Liver (tissue), 9 donors: ENCODE measurements around the gene LAX1. TPM values are rescaled to one million over a fixed set of nuclear protein-coding genes. Genes with fewer than 3 reads are reported as not detected.

Experiments
- DNase-seq: peaks from one replicate; pipeline ENCODE4 v3.0.0-alpha.2; 2017; ENCODE audit warnings: low spot score
- H3K27ac ChIP-seq, 2 donors: one replicate each; pipeline ENCODE4 v1.7.0; 2013; ENCODE audit warnings: inconsistent platforms in 2 of 2, low read length in 2 of 2, control low read depth in 1 of 2, low read depth in 1 of 2, mild to moderate bottlenecking in 1 of 2
- H3K27me3 ChIP-seq, 4 donors: one replicate each; pipeline versions ENCODE4 v1.6.1 to v1.7.0; 2013; ENCODE audit warnings: low read length in 3 of 4, inconsistent platforms in 1 of 4, mild to moderate bottlenecking in 1 of 4, moderate library complexity in 1 of 4; ENCODE audit not compliant: control insufficient read depth in 4 of 4, insufficient read depth in 4 of 4
- H3K36me3 ChIP-seq, 4 donors: one replicate each; pipeline versions ENCODE4 v1.6.1 to v1.7.0; 2013; ENCODE audit warnings: low read length in 3 of 4, mild to moderate bottlenecking in 3 of 4, low read depth in 1 of 4, moderate library complexity in 1 of 4; ENCODE audit not compliant: control insufficient read depth in 4 of 4, insufficient read depth in 3 of 4
- H3K4me1 ChIP-seq, 4 donors: one replicate each; pipeline versions ENCODE4 v1.6.1 to v1.7.0; 2013; ENCODE audit warnings: low read length in 3 of 4, mild to moderate bottlenecking in 3 of 4, moderate library complexity in 1 of 4; ENCODE audit not compliant: control insufficient read depth in 4 of 4, insufficient read depth in 4 of 4
- H3K4me3 ChIP-seq, 3 donors: one replicate each; pipeline versions ENCODE4 v1.6.1 to v1.7.0; 2013; ENCODE audit warnings: low read length in 3 of 3, control low read depth in 1 of 3, low read depth in 1 of 3, mild to moderate bottlenecking in 1 of 3
- H3K9ac ChIP-seq, 2 donors: one replicate each; pipeline ENCODE4 v1.7.0; 2013; ENCODE audit warnings: low read length in 2 of 2, mild to moderate bottlenecking in 2 of 2, moderate library complexity in 2 of 2, control low read depth in 1 of 2, low read depth in 1 of 2
- H3K9me3 ChIP-seq, 4 donors: one replicate each; pipeline versions ENCODE4 v1.6.1 to v1.7.0; 2013; ENCODE audit warnings: low read length in 3 of 4; ENCODE audit not compliant: control insufficient read depth in 4 of 4
- ATF3 ChIP-seq: IDR thresholded peaks from 2 replicates; pipeline ENCODE4 v1.6.1; 2016; ENCODE audit warnings: antibody characterized with exemption
- EGR1 ChIP-seq, 2 donors: IDR thresholded peaks; 2 replicates each; pipeline ENCODE4 v1.6.1; 2016 to 2018; ENCODE audit warnings: antibody characterized with exemption in 2 of 2, low read depth in 2 of 2
- FOXA1 ChIP-seq: IDR thresholded peaks from 2 replicates; pipeline ENCODE4 v1.6.1; 2016; ENCODE audit warnings: antibody characterized with exemption
- FOXA2 ChIP-seq: IDR thresholded peaks from 2 replicates; pipeline ENCODE4 v1.6.1; 2016; ENCODE audit warnings: antibody characterized with exemption
- HNF4A ChIP-seq, 2 donors: conservative IDR thresholded peaks; 2 replicates each; pipeline ENCODE4 v1.6.1; 2016; ENCODE audit warnings: antibody characterized with exemption in 2 of 2, mild to moderate bottlenecking in 2 of 2
- JUND ChIP-seq, 2 donors: IDR thresholded peaks; 2 replicates each; pipeline ENCODE4 v1.6.1; 2016; ENCODE audit warnings: antibody characterized with exemption in 2 of 2
- NR2F2 ChIP-seq: IDR thresholded peaks from 2 replicates; pipeline ENCODE4 v1.6.1; 2016; ENCODE audit warnings: antibody characterized with exemption
- RAD21 ChIP-seq, 2 donors: IDR thresholded peaks; 2 replicates each; pipeline ENCODE4 v1.6.1; 2016; ENCODE audit warnings: antibody characterized with exemption in 2 of 2, mild to moderate bottlenecking in 2 of 2
- TAF1 ChIP-seq: conservative IDR thresholded peaks from 2 replicates; pipeline ENCODE4 v1.6.1; 2016; ENCODE audit warnings: antibody characterized with exemption, mild to moderate bottlenecking
- YY1 ChIP-seq: IDR thresholded peaks from 2 replicates; pipeline ENCODE4 v1.6.1; 2016; ENCODE audit warnings: antibody characterized with exemption, mild to moderate bottlenecking
- WGBS: extraction: QIAGEN DNeasy Blood & Tissue Kit; methylation state at CpG from one replicate; pipeline ENCODE4 v1.1.7; 2013; 5-methylcytosine and 5-hydroxymethylcytosine counted together
- polyA plus RNA-seq, 2 donors: library from polyadenylated mRNA; stranded (reverse) in 1 of 2; unstranded in 1 of 2; fragments of 200-250 nt in 1 of 2; fragments of >200 nt in 1 of 2; fragmentation: Nextera tagmentation in 1 of 2; extraction: Ambion mirVana in 1 of 2; gene quantifications; one replicate each; pipeline versions ENCODE4 v1.2.1 to v1.2.3, GENCODE V29; 2013 to 2015
- total RNA-seq, 2 donors: library from RNA; depleted of rRNA; stranded (reverse); fragments of >200 nt; gene quantifications; one replicate each; pipeline ENCODE4 v1.2.3, GENCODE V29; 2014
- TF ChIP-seq, protein P1 (sequence below): IDR thresholded peaks from 2 replicates; pipeline ENCODE4 v1.6.1; 2016; ENCODE audit warnings: antibody characterized with exemption
- TF ChIP-seq, protein P2 (sequence below): IDR thresholded peaks from 2 replicates; pipeline ENCODE4 v1.6.1; 2016; ENCODE audit warnings: antibody characterized with exemption, mild to moderate bottlenecking
- TF ChIP-seq, protein P3 (sequence below): fragments of 150-350 bp; IDR thresholded peaks from 2 replicates; pipeline ENCODE4 v1.5.1; 2017; ENCODE audit warnings: improper control_type of control experiment, low read depth, low read length; ENCODE audit not compliant: missing input control
- donor health status: healthy.
- donor health status: healthy.
- donor health status: healthy.
- donor health status: healthy.
- donor health status: healthy.

LAX1 gene
- total and polyA plus RNA-seq, 4 donors: 0.21 to 0.67 (median 0.38) TPM

DNA sequence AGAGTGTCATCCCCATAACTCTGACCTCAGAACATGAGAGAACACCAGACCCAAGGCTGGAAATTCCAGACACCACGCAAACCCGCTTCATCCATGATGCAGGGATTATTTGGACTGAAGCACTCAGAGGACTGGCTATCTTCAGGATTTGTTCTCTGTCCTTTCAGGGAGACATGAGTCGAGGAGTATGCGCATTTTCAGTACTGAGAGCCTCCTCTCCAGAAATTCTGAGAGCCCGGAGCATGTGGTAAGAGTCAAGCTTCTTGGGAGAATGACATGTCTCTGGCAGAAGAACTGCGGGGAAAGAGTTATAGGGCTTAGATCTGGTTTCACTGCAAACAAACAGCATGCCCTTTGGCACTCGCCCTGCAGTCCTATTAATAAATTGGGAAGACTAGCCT is 6.9 kb downstream of the LAX1 start:
- Histone ChIP-seq H3K9ac (no peak overlapping the region), H3K27me3 (no peaks in the 10 kb centered on the region), H3K36me3 (no peaks in the 10 kb centered on the region), H3K9me3 (no peaks in the 10 kb centered on the region), H3K4me1 (peaks cover 0 to 3% (median 0%) of the 10 kb centered on the region in 4 donors), H3K4me3 (no peak overlapping the region), H3K27ac (no peak overlapping the region)
- TF ChIP-seq, protein P1, sequence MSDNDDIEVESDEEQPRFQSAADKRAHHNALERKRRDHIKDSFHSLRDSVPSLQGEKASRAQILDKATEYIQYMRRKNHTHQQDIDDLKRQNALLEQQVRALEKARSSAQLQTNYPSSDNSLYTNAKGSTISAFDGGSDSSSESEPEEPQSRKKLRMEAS: no peak
- TF ChIP-seq JUND (IDR thresholded peaks at IDR 0.05) (no peak), RAD21 (IDR thresholded peaks at IDR 0.05) (no peak), FOXA2 (no peak), HNF4A (conservative IDR thresholded peaks at IDR 0.05) (no peak), NR2F2 (no peak), EGR1 (IDR thresholded peaks at IDR 0.05; ENCODE audit: low read depth in 2 of 2) (no peak), FOXA1 (no peak), YY1 (no peak)
- TF ChIP-seq, protein P2, sequence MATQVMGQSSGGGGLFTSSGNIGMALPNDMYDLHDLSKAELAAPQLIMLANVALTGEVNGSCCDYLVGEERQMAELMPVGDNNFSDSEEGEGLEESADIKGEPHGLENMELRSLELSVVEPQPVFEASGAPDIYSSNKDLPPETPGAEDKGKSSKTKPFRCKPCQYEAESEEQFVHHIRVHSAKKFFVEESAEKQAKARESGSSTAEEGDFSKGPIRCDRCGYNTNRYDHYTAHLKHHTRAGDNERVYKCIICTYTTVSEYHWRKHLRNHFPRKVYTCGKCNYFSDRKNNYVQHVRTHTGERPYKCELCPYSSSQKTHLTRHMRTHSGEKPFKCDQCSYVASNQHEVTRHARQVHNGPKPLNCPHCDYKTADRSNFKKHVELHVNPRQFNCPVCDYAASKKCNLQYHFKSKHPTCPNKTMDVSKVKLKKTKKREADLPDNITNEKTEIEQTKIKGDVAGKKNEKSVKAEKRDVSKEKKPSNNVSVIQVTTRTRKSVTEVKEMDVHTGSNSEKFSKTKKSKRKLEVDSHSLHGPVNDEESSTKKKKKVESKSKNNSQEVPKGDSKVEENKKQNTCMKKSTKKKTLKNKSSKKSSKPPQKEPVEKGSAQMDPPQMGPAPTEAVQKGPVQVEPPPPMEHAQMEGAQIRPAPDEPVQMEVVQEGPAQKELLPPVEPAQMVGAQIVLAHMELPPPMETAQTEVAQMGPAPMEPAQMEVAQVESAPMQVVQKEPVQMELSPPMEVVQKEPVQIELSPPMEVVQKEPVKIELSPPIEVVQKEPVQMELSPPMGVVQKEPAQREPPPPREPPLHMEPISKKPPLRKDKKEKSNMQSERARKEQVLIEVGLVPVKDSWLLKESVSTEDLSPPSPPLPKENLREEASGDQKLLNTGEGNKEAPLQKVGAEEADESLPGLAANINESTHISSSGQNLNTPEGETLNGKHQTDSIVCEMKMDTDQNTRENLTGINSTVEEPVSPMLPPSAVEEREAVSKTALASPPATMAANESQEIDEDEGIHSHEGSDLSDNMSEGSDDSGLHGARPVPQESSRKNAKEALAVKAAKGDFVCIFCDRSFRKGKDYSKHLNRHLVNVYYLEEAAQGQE: no peak
- TF ChIP-seq, protein P3, sequence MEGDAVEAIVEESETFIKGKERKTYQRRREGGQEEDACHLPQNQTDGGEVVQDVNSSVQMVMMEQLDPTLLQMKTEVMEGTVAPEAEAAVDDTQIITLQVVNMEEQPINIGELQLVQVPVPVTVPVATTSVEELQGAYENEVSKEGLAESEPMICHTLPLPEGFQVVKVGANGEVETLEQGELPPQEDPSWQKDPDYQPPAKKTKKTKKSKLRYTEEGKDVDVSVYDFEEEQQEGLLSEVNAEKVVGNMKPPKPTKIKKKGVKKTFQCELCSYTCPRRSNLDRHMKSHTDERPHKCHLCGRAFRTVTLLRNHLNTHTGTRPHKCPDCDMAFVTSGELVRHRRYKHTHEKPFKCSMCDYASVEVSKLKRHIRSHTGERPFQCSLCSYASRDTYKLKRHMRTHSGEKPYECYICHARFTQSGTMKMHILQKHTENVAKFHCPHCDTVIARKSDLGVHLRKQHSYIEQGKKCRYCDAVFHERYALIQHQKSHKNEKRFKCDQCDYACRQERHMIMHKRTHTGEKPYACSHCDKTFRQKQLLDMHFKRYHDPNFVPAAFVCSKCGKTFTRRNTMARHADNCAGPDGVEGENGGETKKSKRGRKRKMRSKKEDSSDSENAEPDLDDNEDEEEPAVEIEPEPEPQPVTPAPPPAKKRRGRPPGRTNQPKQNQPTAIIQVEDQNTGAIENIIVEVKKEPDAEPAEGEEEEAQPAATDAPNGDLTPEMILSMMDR: no peak
- WGBS: 75% methylated on average over 7 of the region's 7 CpGs
- no peak for DNase-seq

DNA sequence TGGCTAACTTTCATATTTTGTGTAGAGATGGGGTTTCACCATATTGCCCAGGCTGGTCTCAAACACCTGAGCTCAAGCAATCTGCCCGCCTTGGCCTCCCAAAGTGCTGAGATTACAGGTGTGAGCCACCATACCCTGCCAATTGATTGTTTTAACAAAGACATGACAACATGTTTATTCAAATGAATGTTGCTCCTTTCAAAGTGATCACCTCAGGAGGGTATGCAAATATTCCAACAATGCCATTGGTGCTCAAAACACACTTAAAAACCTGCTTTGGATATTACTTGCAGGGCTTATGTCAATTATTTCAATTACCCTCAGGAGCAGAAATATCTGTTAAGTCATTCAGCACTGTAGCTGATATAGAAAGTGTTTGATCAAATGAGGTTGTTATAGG is 7.9 kb downstream of the LAX1 start:
- whole genome bisulfite sequencing: 98% methylated on average over 1 of the region's 1 CpG
- H3K9ac ChIP-seq: no peak overlapping the region
- no peak overlapping the region for H3K27ac ChIP-seq

More for the DNA sequence above, 7.9 kb downstream of the LAX1 start:
- no peak overlapping the region for H3K4me3 ChIP-seq
- no peak for DNase-seq
- peaks cover 0 to 3% (median 0%) of the 10 kb centered on the region in 4 donors for H3K4me1 ChIP-seq
- no peaks in the 10 kb centered on the region for H3K27me3 ChIP-seq
- no peaks in the 10 kb centered on the region for H3K9me3 ChIP-seq
- TF ChIP-seq FOXA1: no peak
- TF ChIP-seq ATF3: no peak
- no peak for TF ChIP-seq NR2F2
- TF ChIP-seq, protein P1: no peak
- no peak for TF ChIP-seq TAF1
- no peaks in the 10 kb centered on the region for H3K36me3 ChIP-seq
